WERI-Rb-1 (cell line): ENCODE results near the gene TMEM92.

ENCODE experiments used
- DNase-seq: peaks from one replicate; pipeline ENCODE4 v3.0.0-alpha.2; 2020
- H3K27ac ChIP-seq: fragments of 250-450 bp; sonication (Bioruptor Pico); 2 replicates; pipeline ENCODE4 v1.5.1; 2020; ENCODE audit warnings: mild to moderate bottlenecking, moderate library complexity
- H3K27me3 ChIP-seq: fragments of 250-450 bp; sonication (Bioruptor Pico); 2 replicates; pipeline ENCODE4 v1.5.1; 2021; ENCODE audit warnings: mild to moderate bottlenecking, low read depth, moderate library complexity; ENCODE audit not compliant: insufficient read depth, severe bottlenecking
- H3K36me3 ChIP-seq: fragments of 250-450 bp; sonication (Bioruptor Pico); 2 replicates; pipeline ENCODE4 v1.5.1; 2020; ENCODE audit warnings: mild to moderate bottlenecking, moderate library complexity
- H3K4me3 ChIP-seq: 2 replicates; pipeline ENCODE4 v1.5.1; 2011; ENCODE audit warnings: low read depth, mild to moderate bottlenecking, control low read depth, low read length
- H3K9me3 ChIP-seq: fragments of 250-450 bp; sonication (Bioruptor Pico); 2 replicates; pipeline ENCODE4 v1.5.1; 2021; ENCODE audit warnings: mild to moderate bottlenecking, moderate library complexity; ENCODE audit not compliant: severe bottlenecking
- TF ChIP-seq, protein P1 (sequence below): IDR thresholded peaks from 2 replicates; pipeline ENCODE4 v1.5.1; 2011; ENCODE audit warnings: low read depth, mild to moderate bottlenecking, control low read depth, inconsistent platforms, low read length

Gene TMEM92

DNA sequence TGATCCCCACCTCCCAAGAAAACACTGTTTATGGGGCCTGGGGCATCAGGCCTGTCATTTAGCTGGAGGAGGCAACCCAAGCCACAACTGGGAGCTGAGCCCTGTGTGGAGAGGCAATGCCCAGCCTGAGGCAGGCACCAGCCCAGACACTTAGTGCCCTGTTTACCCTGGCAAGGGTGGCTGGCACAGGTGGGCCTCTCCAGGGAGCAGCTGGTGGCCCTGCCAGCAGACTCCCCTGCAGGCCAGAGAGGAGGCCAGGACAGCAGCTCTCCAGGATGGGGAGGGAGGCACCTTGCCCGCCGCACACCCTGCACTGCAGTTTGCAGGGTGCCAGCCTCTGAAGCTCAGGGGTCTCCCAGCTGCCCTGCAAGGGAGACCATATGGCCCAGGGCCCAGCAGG lies 9.1 kb upstream of the TMEM92 start:
- no peak for DNase-seq
- Histone ChIP-seq H3K36me3 (no peaks in the 10 kb centered on the region), H3K27me3 (no peaks in the 10 kb centered on the region), H3K4me3 (no peak overlapping the region), H3K27ac (no peak overlapping the region), H3K9me3 (no peaks in the 10 kb centered on the region)
- TF ChIP-seq, protein P1, sequence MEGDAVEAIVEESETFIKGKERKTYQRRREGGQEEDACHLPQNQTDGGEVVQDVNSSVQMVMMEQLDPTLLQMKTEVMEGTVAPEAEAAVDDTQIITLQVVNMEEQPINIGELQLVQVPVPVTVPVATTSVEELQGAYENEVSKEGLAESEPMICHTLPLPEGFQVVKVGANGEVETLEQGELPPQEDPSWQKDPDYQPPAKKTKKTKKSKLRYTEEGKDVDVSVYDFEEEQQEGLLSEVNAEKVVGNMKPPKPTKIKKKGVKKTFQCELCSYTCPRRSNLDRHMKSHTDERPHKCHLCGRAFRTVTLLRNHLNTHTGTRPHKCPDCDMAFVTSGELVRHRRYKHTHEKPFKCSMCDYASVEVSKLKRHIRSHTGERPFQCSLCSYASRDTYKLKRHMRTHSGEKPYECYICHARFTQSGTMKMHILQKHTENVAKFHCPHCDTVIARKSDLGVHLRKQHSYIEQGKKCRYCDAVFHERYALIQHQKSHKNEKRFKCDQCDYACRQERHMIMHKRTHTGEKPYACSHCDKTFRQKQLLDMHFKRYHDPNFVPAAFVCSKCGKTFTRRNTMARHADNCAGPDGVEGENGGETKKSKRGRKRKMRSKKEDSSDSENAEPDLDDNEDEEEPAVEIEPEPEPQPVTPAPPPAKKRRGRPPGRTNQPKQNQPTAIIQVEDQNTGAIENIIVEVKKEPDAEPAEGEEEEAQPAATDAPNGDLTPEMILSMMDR, result no peak

DNA sequence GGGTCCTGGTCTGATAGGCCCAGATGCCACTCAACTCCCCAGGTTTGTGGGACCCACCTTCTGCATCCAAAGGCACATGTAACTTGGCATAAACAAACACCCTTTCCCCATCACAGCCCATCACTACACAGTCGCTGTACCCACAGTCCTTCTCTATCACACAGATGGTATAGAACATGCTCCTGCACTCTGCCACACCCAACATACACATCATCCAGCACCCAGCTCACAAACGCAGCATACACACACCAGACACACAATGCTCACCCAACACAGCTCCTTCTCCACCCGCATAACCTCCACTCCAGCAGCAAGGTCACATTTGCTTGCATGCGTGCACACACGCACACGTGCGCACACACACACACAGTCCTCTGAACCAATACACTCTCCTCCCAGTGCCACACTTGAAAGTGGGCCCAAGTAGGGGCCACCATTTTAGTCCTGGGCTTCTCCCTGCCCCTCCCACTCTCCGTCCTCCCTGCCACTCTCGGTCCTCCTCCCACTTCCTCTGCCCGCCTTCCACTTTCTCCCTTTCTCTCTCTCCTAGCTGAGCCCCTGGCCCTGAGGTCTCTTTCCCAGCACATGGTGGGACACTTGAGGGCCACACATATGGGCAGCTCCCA lies 8.5 kb upstream of the TMEM92 start:
- TF ChIP-seq, protein P1, result no peak
- H3K9me3 ChIP-seq, result no peaks in the 10 kb centered on the region
- DNase-seq, result peak; percentile 7
- no peaks in the 10 kb centered on the region for H3K36me3 ChIP-seq
- no peak overlapping the region for H3K4me3 ChIP-seq
- no peaks in the 10 kb centered on the region for H3K27me3 ChIP-seq
- H3K27ac ChIP-seq, result no peak overlapping the region

DNA sequence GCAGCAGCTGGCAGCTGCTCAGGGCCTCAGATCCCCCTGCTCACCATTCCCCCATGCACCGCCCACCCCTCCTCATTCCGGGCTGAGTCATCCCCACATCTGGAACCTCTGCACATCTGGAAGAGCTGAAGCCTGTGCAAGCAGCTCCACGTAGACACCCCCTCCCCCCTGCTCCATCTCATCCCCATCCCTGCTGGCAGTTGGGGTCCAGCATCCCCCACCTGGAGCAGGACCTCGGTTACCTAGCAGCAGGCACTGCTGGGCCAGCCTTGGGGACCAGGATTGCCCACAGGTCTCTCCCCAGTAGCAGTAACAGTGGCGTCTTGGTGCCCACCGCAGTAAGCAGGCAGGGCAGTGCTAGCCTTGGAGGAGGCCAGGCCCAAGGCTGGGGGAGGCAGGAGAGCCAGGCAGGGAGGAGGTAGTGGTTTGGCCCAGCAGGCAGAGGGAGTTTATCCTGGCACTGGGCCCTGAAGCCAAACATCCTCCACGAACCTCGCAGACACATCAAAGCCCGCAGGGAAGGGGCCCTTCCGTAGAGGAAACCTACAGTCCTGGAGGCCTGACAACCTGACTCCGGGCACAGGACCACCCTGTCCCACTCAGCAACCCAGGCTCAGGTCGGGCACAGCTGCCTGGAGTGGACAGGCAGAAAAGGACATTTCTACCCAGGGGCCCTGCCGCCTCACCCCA lies 7.7 kb upstream of the TMEM92 start:
- peak; percentile 6 for DNase-seq
- TF ChIP-seq, protein P1, result no peak

DNA sequence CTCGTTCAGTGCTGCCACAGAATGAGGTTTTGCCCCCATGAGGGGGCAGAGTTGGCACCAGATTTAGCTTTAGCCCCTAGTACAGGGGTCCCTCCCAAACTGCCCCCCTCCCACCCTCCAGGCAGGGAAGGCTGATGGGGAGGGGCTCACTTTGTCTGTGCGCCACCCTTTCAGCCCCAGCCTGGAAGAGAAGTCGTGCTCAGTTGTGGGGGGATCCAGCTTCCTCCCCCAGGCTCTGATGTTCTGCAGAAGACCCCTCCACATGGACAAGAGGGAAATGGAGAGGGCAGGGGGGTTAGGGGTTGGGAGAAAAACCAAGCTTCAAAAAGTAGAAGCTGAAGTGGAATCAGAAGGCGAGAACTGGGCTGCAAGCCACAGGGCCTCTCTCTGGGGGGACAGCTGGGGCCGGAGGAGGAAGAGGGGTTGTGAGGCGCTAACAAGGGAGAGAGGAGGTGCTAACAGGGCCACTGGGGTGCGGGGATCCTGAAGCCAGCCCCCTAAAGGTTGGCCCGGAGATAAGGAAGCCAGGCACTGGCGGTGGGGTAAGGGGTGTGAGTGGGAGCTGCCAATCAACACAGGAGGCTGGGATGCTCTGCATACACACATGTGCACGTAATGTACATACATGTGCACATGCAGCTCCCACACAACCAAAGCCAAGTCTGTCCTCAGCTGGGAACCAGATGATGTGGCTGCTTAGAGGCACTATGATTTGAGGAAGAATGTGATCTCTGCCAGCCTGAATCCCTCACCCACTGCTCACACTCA lies 7.0 kb upstream of the TMEM92 start:
- Histone ChIP-seq H3K4me3 (no peak overlapping the region), H3K27me3 (no peaks in the 10 kb centered on the region), H3K27ac (no peak overlapping the region), H3K36me3 (no peaks in the 10 kb centered on the region), H3K9me3 (no peaks in the 10 kb centered on the region)
- DNase-seq, result no peak
- TF ChIP-seq, protein P1, result no peak

More for the DNA sequence above, 7.7 kb upstream of the TMEM92 start:
- Histone ChIP-seq H3K27ac (no peak overlapping the region), H3K4me3 (no peak overlapping the region), H3K9me3 (no peaks in the 10 kb centered on the region), H3K36me3 (no peaks in the 10 kb centered on the region), H3K27me3 (no peaks in the 10 kb centered on the region)

DNA sequence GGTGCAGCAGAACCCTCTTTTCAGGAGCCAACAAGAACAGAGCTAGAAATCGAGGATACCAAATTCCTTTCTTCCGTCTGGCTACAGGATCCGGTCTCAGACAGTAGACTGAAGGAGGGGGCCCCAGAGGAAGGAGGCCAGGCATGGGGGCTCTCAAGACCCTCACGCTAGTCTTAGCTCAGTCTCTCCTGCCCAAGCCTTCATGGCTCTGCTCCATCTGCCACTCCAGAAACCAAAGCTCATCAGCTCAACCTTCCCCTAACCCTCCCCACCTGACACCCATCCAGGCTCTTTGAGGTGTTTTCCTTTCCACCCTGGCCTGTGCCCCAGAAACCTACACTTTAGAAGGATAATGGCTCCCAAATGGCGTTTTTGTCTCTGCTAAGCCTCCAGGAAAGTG lies 6.2 kb upstream of the TMEM92 start:
- H3K27me3 ChIP-seq, result no peaks in the 10 kb centered on the region
- H3K4me3 ChIP-seq, result no peak overlapping the region
- H3K27ac ChIP-seq, result no peak overlapping the region
- TF ChIP-seq, protein P1, result no peak
- H3K9me3 ChIP-seq, result no peaks in the 10 kb centered on the region
- DNase-seq, result no peak
- no peaks in the 10 kb centered on the region for H3K36me3 ChIP-seq
